Measurements from ENCODE around the gene HSD17B14. TPM values are rescaled to one million over a fixed set of nuclear protein-coding genes. Genes with fewer than 3 reads are reported as not detected.
A peak's percentile ranks its signal among the peaks of the same experiment; 100 is the strongest.

The HSD17B14 gene
- total RNA-seq, 6 experiments from 2014 or later: 3.5 to 78.0 (median 15.7) TPM

- TF ChIP-seq POLR2A (IDR thresholded peaks at IDR 0.05): no peak
- TF ChIP-seq CTCF (IDR thresholded peaks at IDR 0.05): no peak
- WGBS (ENCODE audit: insufficient coverage, low coverage, low lambda C conversion rate, missing lambda C conversion rate): 82% methylated on average over 9 of the region's 9 CpGs
- ATAC-seq: no peak
- H3K36me3 ChIP-seq: no peaks in the 10 kb centered on the region
- intact Hi-C loops (cut with DNase I): loop anchor here in 1 of 2 donors (10.0 kb wide), 1 partner anchor 155 kb away; the partner anchor contains the start of gene NTN5
- no peak overlapping the region for H3K4me3 ChIP-seq
- H3K4me1 ChIP-seq: peaks cover 0 to 48% (median 13%) of the 10 kb centered on the region in 4 donors
- no peaks in the 10 kb centered on the region for H3K9me3 ChIP-seq
- no peaks in the 10 kb centered on the region for H3K27me3 ChIP-seq
- H3K27ac ChIP-seq: peak overlapping the region in 1 of 3 donors; percentile 53
- DNase-seq: no peak
Observed at GRCh38 chr19:48830088-48830487, 6.2 kb downstream of the HSD17B14 start.

- Histone ChIP-seq H3K36me3 (no peaks in the 10 kb centered on the region), H3K27ac (peak overlapping the region in 2 of 3 donors; percentile 62 to 71), H3K4me3 (no peak overlapping the region), H3K9me3 (no peaks in the 10 kb centered on the region), H3K4me1 (peaks cover 0 to 42% (median 13%) of the 10 kb centered on the region in 4 donors), H3K27me3 (no peaks in the 10 kb centered on the region)
- whole genome bisulfite sequencing (ENCODE audit: insufficient coverage, low coverage, low lambda C conversion rate, missing lambda C conversion rate): 23% methylated on average over 7 of the region's 8 CpGs
- DNase-seq (peak; percentile 69 to 94 (median 90)), ATAC-seq (peak; percentile 86 to 91 (median 89))
- no peak for TF ChIP-seq POLR2A (IDR thresholded peaks at IDR 0.05)
- peak; percentile 13 to 53 (median 43) for TF ChIP-seq CTCF (IDR thresholded peaks at IDR 0.05)
- intact Hi-C loops (cut with DNase I): no loop called here
Observed at GRCh38 chr19:48826606-48827020, 9.7 kb downstream of the HSD17B14 start.

GRCh38 chr19:48822514-48822913, 13.8 kb downstream of the HSD17B14 start:
- H3K27ac ChIP-seq: no peak overlapping the region
- intact Hi-C loops (cut with DNase I): no loop called here
- DNase-seq: no peak
- no peaks in the 10 kb centered on the region for H3K9me3 ChIP-seq
- 100% methylated on average over 2 of the region's 2 CpGs for WGBS (ENCODE audit: insufficient coverage, low coverage, low lambda C conversion rate, missing lambda C conversion rate)
- no peak overlapping the region for H3K4me3 ChIP-seq
- no peaks in the 10 kb centered on the region for H3K27me3 ChIP-seq
- H3K36me3 ChIP-seq: no peaks in the 10 kb centered on the region
- peaks cover 0 to 39% (median 19%) of the 10 kb centered on the region in 4 donors for H3K4me1 ChIP-seq
- TF ChIP-seq CTCF (IDR thresholded peaks at IDR 0.05) (no peak), POLR2A (IDR thresholded peaks at IDR 0.05) (no peak)
- no peak for ATAC-seq

- H3K27me3 ChIP-seq: no peaks in the 10 kb centered on the region
- 90% methylated on average over 5 of the region's 5 CpGs for WGBS (ENCODE audit: insufficient coverage, low coverage, low lambda C conversion rate, missing lambda C conversion rate)
- no peak overlapping the region for H3K4me3 ChIP-seq
- H3K27ac ChIP-seq: no peak overlapping the region
- H3K9me3 ChIP-seq: no peaks in the 10 kb centered on the region
- intact Hi-C loops (cut with DNase I): no loop called here
- ATAC-seq (no peak), DNase-seq (no peak)
- TF ChIP-seq POLR2A (IDR thresholded peaks at IDR 0.05) (no peak), CTCF (IDR thresholded peaks at IDR 0.05) (no peak)
- no peaks in the 10 kb centered on the region for H3K36me3 ChIP-seq
- H3K4me1 ChIP-seq: peaks cover 0 to 39% (median 14%) of the 10 kb centered on the region in 4 donors
Observed at GRCh38 chr19:48821633-48822032, 14.7 kb downstream of the HSD17B14 start.

Data from right lobe of liver (tissue), 6 donors.